GM12891 (cell line): Measurements from ENCODE around the gene MTNR1A.

Experiments used
- DNase-seq: peaks from one replicate; pipeline ENCODE4 v3.0.0; 2011; ENCODE audit warnings: low spot score; ENCODE audit not compliant: insufficient read length
- FAIRE-seq: peaks from 2 replicates; lab custom pipeline; 2011; peaks lifted over from hg19 to GRCh38; lab: Jason Lieb, UNC
- PAX5 ChIP-seq: IDR thresholded peaks from 2 replicates; pipeline ENCODE4 v1.6.1; 2011; ENCODE audit warnings: low read length, moderate library complexity, mild to moderate bottlenecking; ENCODE audit not compliant: insufficient read depth, severe bottlenecking
- POLR2A ChIP-seq: IDR thresholded peaks from 2 replicates; pipeline ENCODE4 v1.6.1; 2011; ENCODE audit warnings: low read depth, low read length, control low read depth
- POLR2AphosphoS5 ChIP-seq: IDR thresholded peaks from 2 replicates; pipeline ENCODE4 v1.6.1; 2011; ENCODE audit warnings: low read depth, low read length, control low read depth
- POU2F2 ChIP-seq: IDR thresholded peaks from 2 replicates; pipeline ENCODE4 v1.6.1; 2011; ENCODE audit warnings: low read depth, mild to moderate bottlenecking, control low read depth, low read length, moderate library complexity
- SPI1 ChIP-seq: IDR thresholded peaks from 2 replicates; pipeline ENCODE4 v1.6.1; 2011; ENCODE audit warnings: low read depth, low read length, control low read depth
- TAF1 ChIP-seq: IDR thresholded peaks from 2 replicates; pipeline ENCODE4 v1.6.1; 2011; ENCODE audit warnings: low read depth, low read length, control low read depth

MTNR1A gene

GRCh38 chr4:186592445-186592844, 37.1 kb upstream of the MTNR1A start:
- no peak for TF ChIP-seq PAX5
- no peak for TF ChIP-seq POLR2AphosphoS5
- no peak for TF ChIP-seq POU2F2
- TF ChIP-seq TAF1: no peak
- TF ChIP-seq POLR2A: no peak
- no peak for TF ChIP-seq SPI1
- FAIRE-seq (no peak), DNase-seq (no peak)

DNA sequence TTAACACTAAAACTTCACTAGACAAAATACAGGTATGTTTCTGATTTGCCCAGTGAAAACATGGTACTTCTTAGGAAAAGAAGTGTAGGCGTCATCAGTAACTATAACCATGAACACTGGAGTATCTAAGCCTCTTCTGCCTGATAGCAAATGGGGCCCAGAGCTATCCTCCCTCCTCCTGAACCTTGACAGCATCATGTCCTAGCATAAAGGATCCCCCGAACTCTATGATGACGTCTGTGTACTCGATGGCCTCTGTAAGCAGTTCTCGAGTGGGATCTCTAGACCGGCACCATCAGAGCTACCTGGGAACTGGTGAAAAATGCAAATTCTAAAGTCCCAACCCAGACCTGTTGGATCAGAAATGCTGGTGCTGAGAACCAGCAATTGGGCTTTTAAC, 36.3 kb upstream of the MTNR1A start:
- TF ChIP-seq TAF1: no peak
- no peak for TF ChIP-seq PAX5
- no peak for TF ChIP-seq POLR2A
- no peak for TF ChIP-seq POLR2AphosphoS5
- TF ChIP-seq POU2F2: no peak
- no peak for TF ChIP-seq SPI1
- FAIRE-seq: no peak
- no peak for DNase-seq

DNA sequence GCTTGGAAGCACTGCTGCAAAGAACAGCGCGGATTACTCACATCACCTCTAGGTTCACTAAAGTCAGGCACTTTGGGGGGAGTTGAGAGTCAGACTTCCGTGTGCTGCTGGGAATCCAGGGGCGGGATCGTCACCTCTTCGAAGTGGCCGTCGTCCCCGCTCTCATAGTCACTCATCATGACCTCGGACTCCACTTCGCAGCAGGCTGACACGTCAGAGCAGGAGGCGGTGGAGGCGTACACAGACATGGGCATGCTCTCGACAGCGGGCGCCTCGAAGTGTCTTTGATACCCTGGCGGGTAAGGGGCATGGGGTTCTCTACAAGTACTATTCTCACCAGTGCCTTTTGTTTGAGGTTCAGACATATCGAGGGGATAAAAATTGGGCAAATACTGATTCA, 33.1 kb upstream of the MTNR1A start:
- TF ChIP-seq POLR2A (no peak), POU2F2 (no peak), TAF1 (no peak), POLR2AphosphoS5 (no peak), PAX5 (no peak), SPI1 (no peak)
- DNase-seq: no peak
- no peak for FAIRE-seq

- TF ChIP-seq POU2F2: no peak
- TF ChIP-seq POLR2A: no peak
- no peak for TF ChIP-seq TAF1
- no peak for TF ChIP-seq PAX5
- FAIRE-seq (peak; percentile 56), DNase-seq (peak; percentile 32)
Measured at GRCh38 chr4:186587416-186588018, 32.1 kb upstream of the MTNR1A start.

DNA sequence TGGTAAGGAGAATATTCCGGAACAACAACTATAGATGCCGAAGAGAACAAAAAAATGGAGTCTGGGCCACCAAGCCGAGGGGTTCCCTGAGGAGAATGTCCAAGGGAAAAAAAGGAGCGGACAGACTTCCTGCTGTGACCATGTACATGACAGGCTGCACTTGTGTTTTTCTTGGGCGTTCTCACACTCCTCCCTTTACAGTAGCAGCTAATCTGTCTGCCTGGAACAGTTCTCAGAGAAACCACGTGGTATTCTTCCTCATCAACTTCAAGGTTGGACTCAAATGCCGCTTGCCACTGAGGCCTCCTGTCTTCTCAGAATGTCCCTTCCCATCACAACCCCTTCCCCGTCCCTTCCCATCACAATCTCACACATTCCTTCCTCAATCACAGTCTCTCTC, 30.8 kb upstream of the MTNR1A start:
- TF ChIP-seq POLR2A (no peak), PAX5 (no peak), POLR2AphosphoS5 (no peak), TAF1 (no peak), SPI1 (no peak), POU2F2 (no peak)
- no peak for FAIRE-seq

GRCh38 chr4:186584912-186585311, 29.5 kb upstream of the MTNR1A start:
- DNase-seq: no peak
- no peak for FAIRE-seq
- TF ChIP-seq TAF1 (no peak), POLR2AphosphoS5 (no peak), PAX5 (no peak), SPI1 (no peak), POU2F2 (no peak), POLR2A (no peak)

More for the DNA sequence above, 30.8 kb upstream of the MTNR1A start:
- no peak for DNase-seq

DNA sequence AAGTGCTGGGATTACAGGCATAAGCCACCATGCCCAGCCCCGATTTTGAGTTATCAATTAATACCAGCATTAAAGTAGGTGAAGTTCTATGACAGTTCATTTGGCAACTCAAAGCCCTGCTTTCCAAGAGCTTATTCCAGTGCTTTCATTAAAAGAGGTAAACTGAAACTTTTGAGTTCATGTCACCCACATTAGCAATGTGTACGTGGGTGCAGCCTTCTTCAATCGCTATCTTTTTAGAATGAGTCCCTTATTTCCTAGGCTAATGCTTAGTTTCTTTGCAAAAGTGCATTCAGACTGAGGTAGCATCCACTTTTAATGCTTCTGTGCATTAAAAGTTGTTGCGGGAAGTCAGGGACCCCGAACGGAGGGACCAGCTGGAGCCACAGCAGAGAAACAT, 26.1 kb upstream of the MTNR1A start:
- TF ChIP-seq PAX5 (no peak), POLR2A (no peak), TAF1 (no peak), POU2F2 (no peak), POLR2AphosphoS5 (no peak), SPI1 (no peak)
- FAIRE-seq: no peak
- no peak for DNase-seq

GRCh38 chr4:186580669-186581068, 25.3 kb upstream of the MTNR1A start:
- no peak for TF ChIP-seq POU2F2
- TF ChIP-seq PAX5: no peak
- TF ChIP-seq SPI1: no peak
- no peak for TF ChIP-seq TAF1
- TF ChIP-seq POLR2A: no peak
- DNase-seq: no peak
- no peak for FAIRE-seq

- DNase-seq (no peak), FAIRE-seq (no peak)
- TF ChIP-seq POU2F2: no peak
Measured at GRCh38 chr4:186570193-186570996, 15.0 kb upstream of the MTNR1A start.

DNA sequence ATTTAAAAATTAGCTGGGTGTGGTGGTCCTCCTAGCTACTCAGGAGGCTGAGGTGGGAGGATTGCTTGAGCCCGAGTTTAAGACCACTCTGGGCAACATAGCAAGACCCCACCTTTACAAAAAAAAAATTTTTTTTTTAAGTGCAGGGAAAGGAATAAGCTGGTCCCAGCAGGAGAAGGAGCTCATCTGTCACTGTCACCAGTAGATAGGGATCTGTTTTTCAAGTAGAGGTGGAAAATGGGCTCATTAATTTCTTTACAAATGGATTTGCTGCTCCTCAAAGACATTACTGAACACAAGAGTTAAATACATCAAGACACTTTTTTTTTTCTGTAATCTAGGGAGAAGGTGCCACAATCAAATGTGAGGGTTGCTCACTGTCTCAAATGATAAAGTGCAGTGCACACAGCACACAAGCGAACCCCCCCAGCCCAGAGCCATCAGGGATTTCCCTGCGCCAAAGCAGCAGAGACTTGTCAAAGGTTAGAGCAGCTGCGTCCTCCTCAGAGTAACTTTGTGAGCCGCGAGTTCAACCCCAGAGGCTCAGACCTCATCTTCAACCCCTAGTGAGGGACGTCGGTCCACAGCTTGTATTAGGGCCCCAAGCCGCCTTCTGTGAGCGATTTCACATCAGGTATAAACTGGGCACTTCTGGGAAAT, 14.3 kb upstream of the MTNR1A start:
- DNase-seq (no peak), FAIRE-seq (no peak)
- TF ChIP-seq TAF1 (no peak), SPI1 (no peak), POLR2A (no peak), POU2F2 (no peak), PAX5 (no peak), POLR2AphosphoS5 (no peak)
